ENCODE results near the gene IL4. TPM values are rescaled to one million over a fixed set of nuclear protein-coding genes. Genes with fewer than 3 reads are reported as not detected.

The IL4 gene
- total and polyA plus RNA-seq, 2 of the 13 experiments (the other 11 are each of a cell fraction or from before 2014, with no cell fraction given) = not detected

- no peaks in the 10 kb centered on the region for H3K36me3 ChIP-seq (replicated peaks in 1 of 2; ENCODE audit: control insufficient read depth in 1 of 2, insufficient read depth in 2 of 2, low read length in 2 of 2)
- BruUV-seq (replicated peaks) = no TSS peak
- no peaks in the 10 kb centered on the region for H4K20me1 ChIP-seq (ENCODE audit: insufficient read depth, low read length)
- DNase-seq (ENCODE audit: low spot score) = no peak
- ChIA-PET POLR2A (no interaction called here), CTCF (ENCODE audit: low intra/inter-chr PET ratio, low total read pairs) (no interaction called here)
- peaks cover 63% of the 10 kb centered on the region for H3K4me1 ChIP-seq (ENCODE audit: insufficient read depth, low read length)
- H3K27me3 ChIP-seq (ENCODE audit: control insufficient read depth in 1 of 2, insufficient read depth in 2 of 2, low read length in 2 of 2) = peaks cover 1 to 5% of the 10 kb centered on the region in 2 experiments; a peak in 2 of 5 replicates
- H3K27ac ChIP-seq (ENCODE audit: extremely low read length, insufficient read depth, low read length) = no peak overlapping the region
- no peak overlapping the region for H3K9ac ChIP-seq (ENCODE audit: insufficient read depth, low read depth, low read length)
- ATAC-seq = no peak
- H3K9me3 ChIP-seq (ENCODE audit: low read length) = no peaks in the 10 kb centered on the region
- H3K4me3 ChIP-seq (replicated peaks in 1 of 3; ENCODE audit: insufficient read depth in 1 of 3, low read depth in 2 of 3, low read length in 3 of 3) = no peak overlapping the region
- TF ChIP-seq ZNF34 (CRISPR knock-in tag; IDR thresholded peaks at IDR 0.05; ENCODE audit: borderline replicate concordance) (no peak), HOXA9 (CRISPR knock-in tag; IDR thresholded peaks at IDR 0.05; ENCODE audit: borderline replicate concordance) (no peak), RFX5 (IDR thresholded peaks at IDR 0.05; ENCODE audit: low read depth, low read length) (no peak), KDM6A (CRISPR knock-in tag; IDR thresholded peaks at IDR 0.05; ENCODE audit: low read depth) (no peak), RAD51 (IDR thresholded peaks at IDR 0.05; ENCODE audit: borderline replicate concordance) (no peak), NR0B2 (CRISPR knock-in tag; IDR thresholded peaks at IDR 0.05) (no peak), ZNF737 (CRISPR knock-in tag; IDR thresholded peaks at IDR 0.05; ENCODE audit: borderline replicate concordance) (no peak), FOXK2 (IDR thresholded peaks at IDR 0.05) (no peak), ZBTB25 (CRISPR knock-in tag; IDR thresholded peaks at IDR 0.05) (no peak), ZBTB26 (CRISPR knock-in tag; IDR thresholded peaks at IDR 0.05; ENCODE audit: borderline replicate concordance) (no peak), ZNF615 (CRISPR knock-in tag; IDR thresholded peaks at IDR 0.05; ENCODE audit: borderline replicate concordance) (no peak), ZNF180 (CRISPR knock-in tag; IDR thresholded peaks at IDR 0.05; ENCODE audit: borderline replicate concordance, low read depth) (no peak), ZNF598 (CRISPR knock-in tag; IDR thresholded peaks at IDR 0.05; ENCODE audit: borderline replicate concordance) (no peak), IKZF1 (IDR thresholded peaks at IDR 0.05) (no peak), THAP8 (CRISPR knock-in tag; IDR thresholded peaks at IDR 0.05; ENCODE audit: borderline replicate concordance) (no peak), ZNF33A (CRISPR knock-in tag; IDR thresholded peaks at IDR 0.05; ENCODE audit: borderline replicate concordance) (no peak), NFKBIZ (CRISPR knock-in tag; IDR thresholded peaks at IDR 0.05) (no peak), ZFP90 (CRISPR knock-in tag; IDR thresholded peaks at IDR 0.05; ENCODE audit: borderline replicate concordance) (no peak), ZFYVE20 (CRISPR knock-in tag; IDR thresholded peaks at IDR 0.05; ENCODE audit: borderline replicate concordance, low read depth) (no peak)
- peak overlapping the region; percentile 89; the same call in 1 of the 2 replicates for H3K4me2 ChIP-seq (ENCODE audit: low read depth, low read length)
- FAIRE-seq = no peak
- WGBS (ENCODE audit: low lambda C conversion rate) = 73% methylated on average over 13 of the region's 23 CpGs
- H3K79me2 ChIP-seq (ENCODE audit: insufficient read depth, low read length) = no peaks in the 10 kb centered on the region
- in situ Hi-C loops (cut with HindIII; ENCODE audit: extremely low pct_ligation_motif_present, low pct_unique_long_range_greater_than_20kb) = loop anchor here (25.0 kb wide), 1 partner anchor 273 kb away; no protein-coding TSS in a partner anchor
- no peak overlapping the region for H2AFZ ChIP-seq (ENCODE audit: low read length)
- intact Hi-C loops (cut with micrococcal nuclease; ENCODE audit: unreplicated experiment) = no loop called here
Measured at GRCh38 chr5:132659598-132660493, 13.9 kb upstream of the IL4 start.

Data from HepG2 (cell line).